Left ventricle myocardium inferior (tissue), 1 donor: ENCODE data around the gene AMN1. TPM values are rescaled to one million over a fixed set of nuclear protein-coding genes. Genes with fewer than 3 reads are reported as not detected.

Experiments
- DNase-seq: peaks from one replicate; pipeline ENCODE4 v3.0.0-alpha.2; 2020
- H3K27ac ChIP-seq: fragments of 200-600 bp; replicated peaks from 2 replicates; pipeline ENCODE4 v1.8.0; 2021
- H3K27me3 ChIP-seq: fragments of 200-600 bp; 2 replicates; pipeline ENCODE4 v1.8.0; 2021; ENCODE audit warnings: low read depth
- H3K36me3 ChIP-seq: fragments of 200-600 bp; 2 replicates; pipeline ENCODE4 v1.8.0; 2021
- H3K4me1 ChIP-seq: fragments of 200-600 bp; 2 replicates; pipeline ENCODE4 v1.8.0; 2021
- H3K4me3 ChIP-seq: fragments of 200-600 bp; 2 replicates; pipeline ENCODE4 v1.8.0; 2021; ENCODE audit warnings: mild to moderate bottlenecking, moderate library complexity
- H3K9me3 ChIP-seq: fragments of 200-600 bp; replicated peaks from 2 replicates; pipeline ENCODE4 v1.8.0; 2021
- CTCF ChIP-seq: fragments of 200-600 bp; IDR thresholded peaks from 2 replicates; pipeline ENCODE4 v1.8.0; 2021; ENCODE audit warnings: antibody characterized with exemption, mild to moderate bottlenecking, borderline replicate concordance
- intact Hi-C: fragments of 100-400 bp; cut with micrococcal nuclease; formaldehyde crosslinking; loops from one replicate; pipeline ENCODE4 v1.11.0; 2022
- total RNA-seq: library from RNA; stranded (reverse); fragmentation: NEBNext Ultra II Directional; extraction: Animal tissue kit (Norgen Biotek cat#: 25700); gene quantifications from one replicate; pipeline ENCODE4 v1.2.1, GENCODE V29; 2021
- donor health status: DM: no; HTN: yes; CAD: no; lungs with severe emphysema.

AMN1 gene
- total RNA-seq, 1 donor from 2014 or later = 13.9 TPM

GRCh38 chr12:31729705-31730104, 884 bp upstream of the AMN1 start:
- H3K9me3 ChIP-seq = peaks cover 32% of the 10 kb centered on the region
- DNase-seq = no peak
- intact Hi-C loops = no loop called here
- H3K36me3 ChIP-seq = no peaks in the 10 kb centered on the region
- TF ChIP-seq CTCF = no peak
- H3K4me1 ChIP-seq = peaks cover 74% of the 10 kb centered on the region
- H3K27ac ChIP-seq = peak overlapping the region; percentile 99
- no peaks in the 10 kb centered on the region for H3K27me3 ChIP-seq
- peak overlapping the region; percentile 79 for H3K4me3 ChIP-seq

DNA sequence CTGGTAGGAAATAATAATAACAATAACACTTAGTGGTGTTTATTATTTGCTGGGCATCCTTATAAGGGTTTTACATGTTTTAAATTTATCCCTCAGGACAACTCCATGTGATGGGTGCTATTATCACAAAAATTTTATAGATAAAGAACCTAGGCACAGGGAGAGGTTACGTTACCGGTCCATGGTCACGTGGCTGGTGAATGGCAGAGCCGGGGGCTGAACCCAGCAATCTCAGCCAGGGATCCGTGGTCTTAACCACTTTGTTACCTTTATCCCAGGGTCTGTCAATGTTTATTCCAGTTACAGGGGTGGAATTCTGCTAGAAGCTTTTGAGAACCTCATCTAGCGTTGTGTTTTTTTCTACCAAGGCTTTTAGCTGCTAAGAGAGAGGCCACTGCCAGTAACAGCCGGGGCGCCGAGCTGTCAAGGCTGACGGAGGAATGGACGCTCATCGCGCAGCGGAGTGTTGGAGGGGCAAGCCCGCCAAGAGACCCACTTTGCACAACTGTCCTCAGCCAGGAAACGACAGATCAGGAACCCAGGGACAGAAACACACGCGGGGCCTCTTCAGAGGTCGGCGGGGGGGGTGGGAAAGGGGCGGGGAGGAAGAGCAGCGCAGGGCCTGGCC, 418 bp downstream of the AMN1 start:
- intact Hi-C loops = no loop called here
- DNase-seq = no peak
- Histone ChIP-seq H3K9me3 (peaks cover 31% of the 10 kb centered on the region), H3K27me3 (no peaks in the 10 kb centered on the region), H3K4me1 (peaks cover 76% of the 10 kb centered on the region), H3K27ac (peak overlapping the region; percentile 99), H3K36me3 (no peaks in the 10 kb centered on the region), H3K4me3 (peak overlapping the region; percentile 79)
- no peak for TF ChIP-seq CTCF

DNA sequence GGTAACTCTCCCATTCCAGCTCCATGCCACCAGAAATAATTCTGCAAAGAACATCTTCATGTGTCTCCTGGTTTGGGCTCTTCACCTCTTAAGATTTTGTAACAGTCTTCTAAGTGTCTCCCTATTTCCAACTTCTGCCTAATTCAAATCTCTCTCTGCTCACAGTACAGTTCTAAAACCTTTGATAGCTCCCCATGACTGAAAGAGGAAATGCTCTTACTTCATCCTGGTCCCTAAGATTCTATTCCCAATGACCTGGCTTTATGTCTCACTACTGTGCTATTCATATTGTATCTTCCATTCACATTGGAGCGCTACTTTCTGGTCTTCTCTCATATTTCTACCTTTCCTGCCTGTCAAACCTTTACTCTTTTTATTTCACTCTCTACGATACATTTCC, 1.6 kb downstream of the AMN1 start:
- TF ChIP-seq CTCF = no peak
- Histone ChIP-seq H3K27ac (peak overlapping the region; percentile 99), H3K4me3 (no peak overlapping the region), H3K4me1 (peaks cover 64% of the 10 kb centered on the region), H3K36me3 (no peaks in the 10 kb centered on the region), H3K27me3 (no peaks in the 10 kb centered on the region), H3K9me3 (peaks cover 23% of the 10 kb centered on the region)
- no peak for DNase-seq
- intact Hi-C loops = no loop called here

DNA sequence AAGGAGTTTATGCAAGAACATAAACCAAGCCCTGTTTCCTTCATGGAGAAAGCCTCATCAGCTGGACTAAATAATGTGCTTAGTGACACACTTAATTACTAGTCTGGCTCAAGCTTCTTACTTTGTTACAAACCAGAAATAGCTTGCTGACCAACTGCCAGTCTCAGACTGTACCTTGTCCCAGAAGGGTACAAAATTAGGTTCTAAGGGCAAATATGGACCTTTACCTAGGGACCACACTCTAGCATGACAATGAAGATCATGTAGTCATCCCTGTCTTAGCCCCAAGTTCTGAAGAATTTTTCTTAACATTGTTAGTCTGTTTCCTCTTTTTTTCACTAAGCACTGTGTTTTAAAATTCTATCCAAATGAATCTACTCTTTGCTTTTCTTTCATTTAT, 2.2 kb downstream of the AMN1 start:
- peak overlapping the region; percentile 99 for H3K27ac ChIP-seq
- DNase-seq = no peak
- H3K9me3 ChIP-seq = peaks cover 22% of the 10 kb centered on the region
- H3K4me3 ChIP-seq = no peak overlapping the region
- no peak for TF ChIP-seq CTCF
- intact Hi-C loops = no loop called here
- peaks cover 61% of the 10 kb centered on the region for H3K4me1 ChIP-seq
- peaks cover 2% of the 10 kb centered on the region for H3K36me3 ChIP-seq
- no peaks in the 10 kb centered on the region for H3K27me3 ChIP-seq

DNA sequence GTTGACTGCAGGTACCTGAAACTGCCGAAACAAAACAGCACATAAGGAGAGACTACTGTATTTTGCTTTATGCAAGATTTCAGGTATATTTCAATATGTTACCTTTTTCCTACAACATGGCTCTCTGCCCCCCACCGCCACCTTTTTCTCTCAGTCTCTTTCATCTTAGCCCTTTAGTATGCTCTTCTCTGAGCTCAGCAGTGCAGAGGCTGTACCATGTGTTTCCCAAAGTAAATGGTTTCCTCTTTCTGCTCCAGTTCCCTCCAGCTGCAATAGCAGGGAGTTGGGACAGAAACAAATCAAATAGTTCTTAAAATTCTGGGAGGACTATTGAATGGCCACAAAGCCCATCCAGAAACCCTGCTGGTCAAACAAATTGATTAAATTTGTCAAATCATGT, 4.3 kb downstream of the AMN1 start:
- peaks cover 13% of the 10 kb centered on the region for H3K9me3 ChIP-seq
- peaks cover 12% of the 10 kb centered on the region for H3K36me3 ChIP-seq
- H3K27ac ChIP-seq = peak overlapping the region; percentile 28
- H3K4me1 ChIP-seq = peaks cover 49% of the 10 kb centered on the region
- intact Hi-C loops = no loop called here
- no peaks in the 10 kb centered on the region for H3K27me3 ChIP-seq
- H3K4me3 ChIP-seq = no peak overlapping the region
- no peak for TF ChIP-seq CTCF
- DNase-seq = no peak
